DMS53 (cell line): ENCODE results near the gene SH2D6.
"Not testable (repeated sequence)": the region's sequence is repeated elsewhere in the genome, so short reads cannot be mapped to it uniquely, and the experiment has no call there.

Experiments used
- DNase-seq: peaks from one replicate; lab custom pipeline; 2025; lab: John Stamatoyannopoulos, UW

SH2D6 gene

DNA sequence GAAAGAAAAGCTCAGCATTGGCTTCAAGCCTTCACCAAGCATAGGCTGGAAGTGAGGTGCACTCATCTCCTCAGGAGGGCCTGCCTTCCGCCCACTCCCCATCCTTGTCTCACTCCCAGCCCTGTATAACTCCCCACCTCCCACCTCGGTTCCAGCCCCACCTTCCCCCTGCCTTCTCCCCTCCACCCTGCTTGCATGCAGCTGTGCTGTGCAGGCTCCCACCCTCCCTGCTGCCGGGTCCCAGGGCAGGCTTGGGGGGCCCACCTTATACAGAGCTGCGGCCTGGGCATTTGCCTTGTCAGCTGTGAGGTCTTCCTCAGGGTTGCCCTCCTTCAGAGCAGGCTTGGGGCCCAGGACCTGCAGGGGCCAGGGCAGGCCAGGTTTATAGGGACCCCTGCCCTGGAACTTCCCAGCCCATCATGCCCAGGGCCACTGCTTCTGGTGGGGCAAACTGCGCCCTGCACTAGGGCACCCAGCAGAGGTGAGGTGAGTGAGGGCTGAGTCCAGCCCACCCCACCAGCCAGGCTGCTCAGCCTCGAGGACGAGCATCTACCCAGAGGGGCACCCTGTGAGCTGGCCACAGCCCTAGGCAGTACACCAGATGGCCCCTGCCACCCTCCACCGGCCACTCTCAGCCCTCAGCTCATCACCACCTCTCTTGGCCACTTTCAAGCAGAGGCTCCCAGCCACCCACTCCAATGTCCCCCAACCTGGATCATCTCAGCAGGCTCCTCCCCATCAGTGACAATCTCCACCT lies 19.9 kb upstream of the SH2D6 start:
- no peak for DNase-seq

DNA sequence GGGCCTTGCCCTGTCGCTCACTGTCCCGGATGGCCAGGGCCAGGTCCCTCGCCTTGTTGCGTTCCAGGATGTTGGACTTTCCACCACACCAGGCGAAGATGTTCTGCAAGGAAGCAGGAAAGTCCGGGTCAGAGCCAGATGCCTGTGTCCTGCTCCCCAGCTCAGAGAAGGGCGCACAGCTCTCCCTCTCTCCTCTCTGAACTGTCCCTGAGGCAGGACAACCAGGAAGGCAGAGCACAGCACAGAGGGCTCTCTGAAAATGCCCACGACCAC lies 19.4 kb upstream of the SH2D6 start:
- DNase-seq: no peak

DNA sequence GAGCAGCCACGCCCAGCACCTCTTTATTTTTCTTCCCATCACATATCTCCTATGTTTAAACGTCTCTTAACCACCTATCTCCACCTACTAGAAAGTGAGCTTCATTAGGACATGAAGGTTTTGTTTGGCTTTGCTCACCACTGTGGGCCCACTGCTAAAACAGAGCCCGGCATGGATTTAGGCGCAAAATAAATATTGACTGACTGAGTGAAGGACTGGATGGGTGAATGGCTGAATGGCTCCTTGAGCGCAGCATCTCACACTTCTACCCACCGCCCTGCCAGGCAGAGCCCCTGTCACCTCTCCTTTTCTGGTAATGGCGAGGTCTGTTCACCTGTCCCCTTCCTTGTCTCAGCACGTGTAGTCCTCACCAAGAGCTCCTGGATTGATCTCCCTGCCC lies 18.5 kb upstream of the SH2D6 start:
- peak; percentile 50 for DNase-seq

DNA sequence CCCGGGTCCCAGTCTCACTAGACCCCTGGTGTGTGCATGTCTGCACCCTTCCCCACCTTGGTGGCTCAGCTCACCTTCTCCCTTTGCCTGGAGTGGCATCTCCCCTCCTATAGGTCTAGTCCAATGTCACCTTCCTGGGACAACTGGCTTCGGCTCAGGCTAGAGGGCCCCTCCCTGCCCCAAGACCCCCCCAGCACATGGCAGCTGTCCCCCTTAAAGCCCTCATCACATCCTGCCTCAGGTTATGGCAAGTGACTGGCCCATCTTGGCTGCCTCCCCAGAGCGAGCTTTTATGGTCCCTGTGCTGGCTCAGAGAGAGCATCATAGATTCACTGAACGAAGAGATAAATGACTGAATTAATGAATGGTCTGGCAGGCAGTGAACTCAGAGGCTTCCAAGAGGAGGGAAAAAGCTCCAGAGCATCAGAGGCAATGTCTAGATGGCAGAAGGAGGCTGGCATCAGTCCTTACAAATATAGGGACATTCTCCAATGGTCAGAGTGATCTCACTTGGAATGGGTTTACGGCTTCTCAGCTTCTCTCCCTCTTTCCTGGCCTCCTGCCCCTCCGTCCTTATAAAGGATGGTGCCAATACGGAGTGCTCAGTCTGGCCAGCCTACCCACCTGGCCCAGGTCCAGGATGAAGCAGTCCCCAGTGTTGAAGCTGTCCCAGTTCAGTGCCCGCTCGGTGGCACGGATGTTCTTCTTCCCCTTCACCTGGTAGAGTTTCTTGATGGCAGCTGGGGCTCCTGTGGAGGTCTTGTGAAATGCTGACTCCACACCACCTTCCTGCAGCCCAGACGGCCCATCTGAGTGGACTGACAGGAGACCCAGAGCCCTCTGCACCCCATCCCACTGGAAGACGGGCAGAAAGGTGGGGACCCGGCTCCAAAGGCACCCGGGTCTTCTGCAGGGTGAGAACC lies 17.7 kb upstream of the SH2D6 start:
- no peak for DNase-seq

DNA sequence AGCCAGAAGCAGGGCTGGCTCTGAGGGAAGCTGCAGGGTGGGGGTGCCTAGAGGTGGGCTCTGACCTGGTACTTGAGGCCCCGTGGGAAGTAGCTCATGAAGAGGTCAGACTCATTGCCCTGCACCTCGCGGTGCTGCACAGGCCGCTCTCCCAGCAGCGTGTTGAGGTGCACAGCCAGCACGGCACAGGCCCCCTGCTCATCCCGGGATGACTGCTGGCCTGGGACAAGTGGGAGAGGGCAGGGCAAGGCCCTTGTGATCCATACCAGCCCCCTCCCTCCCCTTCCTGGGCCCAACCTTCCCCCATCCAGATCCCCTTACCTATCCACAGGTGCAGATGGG lies 17.1 kb upstream of the SH2D6 start:
- no peak for DNase-seq

DNA sequence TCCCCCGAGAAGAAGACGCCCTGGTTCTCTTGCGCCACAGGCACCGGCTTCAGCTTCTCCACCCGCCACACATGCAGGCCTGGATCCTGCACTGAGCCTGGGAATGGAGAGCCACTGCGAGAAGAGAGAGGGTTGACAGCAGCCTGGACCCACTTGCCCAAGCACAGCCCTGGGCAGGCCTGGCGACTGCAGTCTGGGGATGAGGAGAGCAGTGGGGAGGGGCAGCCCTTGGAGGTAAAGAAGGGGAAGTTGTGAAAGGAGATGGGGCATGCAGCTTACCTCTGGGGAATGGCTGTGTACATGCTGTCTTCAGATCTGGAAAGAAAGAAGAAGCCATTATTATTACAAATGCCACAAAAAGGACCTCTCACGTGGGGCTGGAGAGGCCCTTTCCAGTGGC lies 16.7 kb upstream of the SH2D6 start:
- DNase-seq: no peak

DNA sequence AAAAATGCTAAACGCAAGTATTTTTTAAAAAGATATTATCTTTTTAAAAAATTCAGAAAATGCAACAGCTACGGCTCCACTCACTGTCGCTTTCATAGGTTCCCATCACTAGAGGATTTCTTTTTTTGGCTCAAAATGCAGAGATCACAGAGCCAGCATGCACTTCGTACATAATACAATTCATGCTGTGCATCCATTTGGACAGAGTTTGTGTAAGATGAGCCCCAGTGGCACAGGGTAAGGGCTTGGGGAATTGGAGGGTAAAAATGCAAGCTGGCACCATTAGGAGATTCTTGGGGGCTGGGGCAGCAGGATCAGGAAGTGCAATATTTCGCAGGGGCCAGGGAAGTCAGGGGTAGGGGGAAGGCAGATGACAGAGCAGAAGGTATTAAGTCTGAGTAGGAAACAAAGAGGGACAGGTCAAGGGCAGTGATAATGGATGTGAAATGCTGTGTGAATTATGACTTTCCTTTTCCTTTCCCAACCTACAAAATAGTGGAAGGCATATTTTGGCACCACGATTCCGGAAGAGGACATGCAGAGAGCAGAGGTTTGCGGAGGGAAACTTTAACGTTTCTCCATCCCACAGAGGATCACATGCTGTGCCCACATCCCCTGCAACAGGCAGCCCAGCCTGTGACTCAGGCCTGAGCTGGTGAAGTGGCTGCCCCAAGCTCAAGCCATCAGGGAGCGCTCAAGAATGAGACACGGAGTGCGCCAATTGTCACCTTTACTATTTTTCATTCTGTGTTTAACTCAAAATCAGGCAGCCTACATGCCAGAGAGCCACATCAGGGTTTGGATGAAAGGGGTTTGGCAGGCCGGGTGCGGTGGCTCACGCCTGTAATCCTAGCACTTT lies 13.1 kb upstream of the SH2D6 start:
- DNase-seq: no peak

DNA sequence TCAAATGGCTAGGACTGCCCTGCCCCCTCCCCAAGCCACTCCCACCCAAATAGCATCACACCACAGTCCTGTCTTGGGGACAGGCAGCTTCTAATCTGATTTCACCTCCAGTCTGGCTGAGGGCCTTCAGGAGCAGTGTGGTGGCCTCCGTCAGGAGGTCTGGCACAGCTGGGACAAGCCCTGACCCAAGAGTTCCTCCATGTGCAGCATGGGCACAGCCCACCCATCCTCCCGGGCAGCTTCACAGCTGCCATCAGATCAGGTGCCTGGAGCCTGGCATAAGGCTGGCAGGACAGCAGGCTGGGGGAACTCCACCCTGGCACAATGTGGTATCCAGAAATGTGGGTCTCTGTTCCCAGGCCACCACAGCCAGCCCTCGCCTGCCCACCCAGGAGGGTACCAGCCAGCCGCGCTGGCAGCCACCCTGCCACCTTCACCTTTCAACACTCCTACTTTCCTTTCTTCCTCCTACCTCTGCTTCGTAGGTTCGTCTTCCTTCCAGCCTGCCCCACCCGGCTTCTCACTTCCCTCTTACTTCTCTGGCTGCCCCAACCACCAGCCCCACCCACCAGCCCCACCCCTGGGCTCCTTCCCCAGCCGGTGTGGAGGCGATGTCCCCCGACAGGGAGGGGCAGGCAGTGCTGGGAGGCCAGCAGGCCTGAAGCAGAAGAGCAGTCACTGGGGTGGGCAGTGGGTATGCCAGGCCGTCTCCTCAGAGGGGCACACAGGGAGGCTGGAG lies 8.5 kb upstream of the SH2D6 start, which contains the start of gene CAPG:
Gene CAPG, minus strand, starts transcription at position 522 of the 739 bp plus-strand sequence. CDS start 8,221 bp downstream, outside the sequence.
- DNase-seq: no peak

DNA sequence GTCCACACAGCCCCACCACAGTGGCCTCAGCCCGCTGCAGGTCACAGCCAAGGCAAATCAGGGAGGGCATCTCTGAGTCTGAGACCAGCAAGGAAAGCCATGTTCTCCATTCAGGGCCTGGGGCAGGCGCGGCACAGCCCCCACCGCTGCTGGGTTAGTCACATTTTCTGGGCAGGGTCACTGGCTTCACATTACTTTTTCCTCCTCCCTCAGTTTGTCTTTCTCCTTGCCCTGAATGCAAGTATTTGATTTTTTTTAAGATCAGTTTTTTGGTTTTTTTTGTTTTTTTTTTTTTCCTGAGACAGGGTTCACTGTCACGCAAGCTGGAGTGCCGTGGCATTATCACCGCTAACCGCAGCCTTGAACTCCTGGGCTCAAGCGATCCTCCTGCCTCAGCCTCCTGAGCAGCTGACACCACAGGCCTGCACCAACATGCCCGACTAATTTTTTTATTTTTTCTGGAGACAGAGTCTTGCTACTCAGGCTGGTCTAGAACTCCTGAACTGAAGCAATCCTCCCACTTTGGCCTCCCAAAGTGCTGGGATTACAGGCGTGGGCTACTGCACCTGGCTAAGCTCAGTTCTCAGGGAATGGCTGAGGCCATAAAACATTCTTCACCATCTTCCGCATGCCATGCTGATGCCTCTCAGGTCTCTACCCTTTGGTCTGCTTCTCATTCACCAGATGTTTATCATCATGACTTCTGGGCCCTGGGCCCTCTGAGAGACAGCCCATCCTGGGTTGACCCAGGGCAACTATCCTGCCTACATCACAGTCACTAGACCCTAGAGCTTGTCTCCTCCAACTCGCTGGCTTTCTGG lies 7.7 kb upstream of the SH2D6 start:
- no peak for DNase-seq

DNA sequence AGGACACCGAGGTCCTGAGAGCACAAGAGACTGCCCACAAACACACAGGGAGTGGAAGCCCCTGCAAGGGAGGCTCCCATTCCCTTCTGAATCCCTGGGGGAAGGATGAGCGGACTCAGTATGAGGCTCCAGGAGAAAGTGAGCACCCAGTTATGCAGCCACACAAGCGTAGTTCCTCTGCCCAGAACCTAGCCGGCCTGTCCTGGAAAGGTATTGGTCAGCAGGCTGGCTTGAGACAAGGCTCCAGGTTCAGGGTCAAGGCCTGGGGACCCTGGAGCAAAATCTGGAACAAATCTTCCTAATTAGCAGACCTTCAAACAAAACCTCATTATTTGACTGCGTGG lies 7.1 kb upstream of the SH2D6 start:
- DNase-seq: no peak

DNA sequence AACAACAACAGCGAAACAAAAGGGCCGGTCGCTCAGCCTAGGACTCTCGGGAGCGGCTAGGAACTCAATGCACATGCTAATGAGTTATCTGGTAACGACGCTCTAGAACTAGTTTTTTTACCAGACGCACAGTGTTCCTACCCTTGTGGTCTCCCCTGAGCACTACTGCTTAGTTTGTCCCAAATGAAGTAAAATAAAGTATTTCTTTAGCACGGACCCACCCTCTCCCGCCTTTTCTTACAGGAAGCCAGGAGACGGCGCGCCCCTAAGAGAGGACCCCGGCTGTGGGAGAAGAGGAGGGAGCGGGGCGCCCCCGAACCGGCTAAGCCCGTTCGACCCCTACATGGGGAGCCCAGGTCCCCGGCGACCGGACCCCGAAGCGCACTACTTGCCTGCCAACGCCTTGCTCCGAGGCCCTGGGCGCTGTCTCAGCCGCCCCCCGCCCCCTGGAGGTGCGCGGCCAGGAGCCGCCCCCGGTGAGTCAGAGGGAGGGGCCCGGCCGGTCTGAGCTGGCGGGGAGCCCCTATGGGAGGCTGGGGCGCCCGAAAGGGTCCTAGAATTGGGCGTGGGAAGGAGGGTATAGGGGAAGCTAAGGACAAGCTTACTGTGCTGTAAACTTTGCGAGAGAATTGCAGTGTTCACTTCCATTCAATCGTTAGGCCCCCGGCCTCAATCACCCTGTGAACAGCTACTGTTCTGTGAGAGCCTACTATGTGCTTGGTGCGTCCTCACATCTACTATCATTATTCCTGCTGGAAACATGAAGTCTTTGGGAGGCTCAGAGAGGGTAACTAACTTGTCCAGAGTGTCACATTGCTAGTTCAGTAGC lies 4.7 kb upstream of the SH2D6 start:
- peak; percentile 63 for DNase-seq

DNA sequence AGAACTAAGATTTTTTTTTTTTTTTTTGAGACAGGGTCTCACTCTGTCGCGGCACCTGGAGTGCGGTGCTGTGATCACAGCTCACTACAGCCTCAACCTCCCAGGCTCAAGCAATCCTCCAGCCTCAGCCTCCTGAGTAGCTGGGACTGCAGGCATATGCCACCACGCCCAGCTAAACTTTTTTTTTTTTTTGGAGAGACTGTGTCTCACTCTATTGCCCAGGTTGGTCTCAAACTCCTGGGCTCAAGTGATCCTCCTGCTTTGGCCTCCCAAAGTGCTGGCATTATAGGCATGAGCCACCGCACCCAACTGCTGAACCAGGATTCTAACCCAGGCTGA lies 4.1 kb upstream of the SH2D6 start:
- DNase-seq: not testable (repeated sequence)

DNA sequence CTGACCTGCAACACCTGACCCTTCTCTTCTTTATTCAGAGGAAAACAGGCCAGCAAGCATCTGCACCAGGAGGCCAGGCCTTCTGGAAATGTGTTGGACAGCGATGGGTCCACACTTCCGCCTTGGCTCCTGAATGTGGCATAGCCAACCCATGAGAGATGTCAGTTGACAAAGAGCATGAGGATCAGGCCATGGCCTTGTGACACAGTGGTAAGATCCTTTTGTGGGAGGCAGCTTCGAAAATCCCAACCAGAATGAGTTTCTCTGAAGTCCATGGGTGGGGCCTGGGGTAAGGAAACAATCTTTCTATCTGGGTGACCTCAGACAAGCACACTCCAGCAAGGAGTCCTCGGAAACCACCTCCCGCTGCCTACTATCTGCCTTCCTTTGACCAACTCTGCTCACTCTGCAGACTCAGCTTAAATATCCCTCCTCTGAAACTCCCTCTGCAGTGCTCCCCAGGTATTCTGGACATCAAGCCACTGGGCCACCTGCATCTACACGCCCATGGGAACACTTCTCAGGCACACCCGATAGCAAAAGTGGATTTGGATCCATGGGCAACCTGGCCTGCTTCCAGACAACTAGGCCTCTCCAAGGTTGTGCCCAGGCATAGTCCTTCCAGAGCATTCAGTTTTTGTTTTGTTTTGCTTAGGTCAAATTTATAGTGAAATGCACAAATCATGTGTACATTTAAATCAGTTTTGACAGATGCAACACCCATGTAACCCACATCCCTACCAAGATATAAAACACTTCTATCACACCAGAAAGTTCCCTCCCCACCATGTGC lies 3.6 kb upstream of the SH2D6 start:
- no peak for DNase-seq

DNA sequence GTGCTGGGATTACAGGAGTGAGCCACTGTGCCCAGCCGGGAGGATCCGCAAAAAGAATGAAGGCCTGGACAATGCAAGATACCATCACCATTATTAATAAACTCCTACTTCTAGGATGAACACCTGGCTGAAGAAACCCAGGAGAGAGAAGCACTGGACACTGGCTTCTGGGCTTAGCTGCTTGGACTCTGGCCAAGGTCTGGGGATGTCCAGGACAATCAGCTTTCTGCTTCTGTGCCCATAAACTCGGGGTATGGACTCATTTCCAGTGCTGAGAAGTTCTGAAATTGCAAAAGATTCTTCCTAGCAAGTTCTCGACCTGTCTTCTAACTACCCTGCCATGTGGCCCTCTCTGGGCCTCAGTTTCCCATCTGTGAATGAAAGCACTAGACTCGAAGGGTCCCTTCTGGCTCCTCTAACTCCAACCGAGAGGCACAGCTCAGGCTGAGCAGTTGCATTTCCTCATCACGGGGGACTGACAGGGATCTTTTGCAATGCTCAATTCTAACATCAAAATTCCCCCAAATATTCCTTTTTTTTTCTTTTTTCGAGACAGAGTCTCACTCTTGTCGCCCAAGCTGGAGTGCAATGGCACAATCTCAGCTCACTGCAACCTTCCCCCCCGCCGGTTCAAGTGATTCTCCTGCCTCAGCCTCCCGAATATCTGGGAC lies 2.4 kb upstream of the SH2D6 start:
- DNase-seq: no peak

DNA sequence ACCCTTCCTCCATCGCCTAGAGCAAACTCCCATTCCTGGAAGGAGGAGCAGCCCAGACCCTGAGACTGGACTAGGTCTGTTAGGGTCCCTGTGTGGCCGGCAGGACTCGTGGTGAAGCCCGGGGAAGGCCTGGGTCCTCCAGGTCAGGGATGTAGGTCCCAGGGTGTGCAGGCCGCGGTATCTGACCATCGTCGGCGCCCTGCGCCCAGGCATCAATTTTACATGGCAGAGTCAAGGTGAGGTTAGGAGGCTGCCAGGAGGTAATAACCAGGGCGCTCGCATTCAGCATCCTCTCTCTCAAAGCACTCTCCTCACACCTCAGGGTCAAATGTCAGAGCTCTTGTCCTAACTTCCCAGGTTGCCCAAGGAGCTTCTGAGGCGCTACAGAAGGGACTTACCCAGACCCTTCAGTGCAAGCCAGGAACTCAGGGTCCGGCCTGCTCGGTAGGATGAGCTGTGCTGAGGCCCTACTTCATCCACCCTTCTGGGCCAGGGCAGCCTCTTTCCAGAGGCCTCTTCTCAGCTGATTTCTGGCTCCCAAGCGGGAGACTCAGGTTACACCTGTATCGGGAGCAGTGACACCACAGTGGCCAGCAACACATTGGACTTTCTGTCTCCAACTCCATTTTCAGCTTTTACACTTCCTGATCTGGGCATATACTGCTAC lies 628 bp downstream of the SH2D6 start:
- DNase-seq: peak; percentile 57

DNA sequence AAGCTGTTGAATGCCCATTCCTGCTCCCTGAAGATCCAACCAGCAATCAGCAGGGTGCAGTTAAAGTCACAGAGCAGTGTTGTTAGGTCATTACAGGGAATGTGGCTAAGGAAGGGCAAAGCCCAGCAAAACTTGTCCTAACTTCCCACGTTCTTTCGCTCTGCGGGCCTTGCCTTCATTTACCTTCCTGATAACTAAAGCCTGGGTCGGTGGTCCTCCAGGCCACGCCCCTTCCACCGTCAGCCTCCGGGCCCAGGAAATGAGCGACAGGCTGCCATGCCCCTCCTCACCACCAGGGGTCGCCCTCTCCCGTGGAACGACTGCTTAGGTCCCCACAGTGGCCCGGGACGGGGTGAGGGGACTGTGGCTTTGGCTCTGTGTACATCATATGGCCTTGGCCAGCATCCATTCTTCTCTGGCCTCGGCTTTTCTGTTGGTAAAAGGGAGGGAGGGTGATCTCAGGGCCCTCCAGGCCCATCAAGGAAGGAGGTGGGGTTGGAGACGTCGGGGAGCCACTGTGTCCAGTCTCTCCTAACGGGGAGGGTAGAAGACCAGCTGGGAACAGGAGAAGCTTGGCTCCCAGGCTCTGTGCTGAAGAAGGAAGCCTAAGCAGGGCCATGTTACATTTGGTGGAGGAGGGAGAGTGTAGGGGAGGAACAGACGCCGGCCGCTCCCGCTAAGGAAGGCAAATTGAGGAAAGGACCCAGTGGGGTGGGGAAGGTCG lies 2.2 kb downstream of the SH2D6 start:
- DNase-seq: peak; percentile 97

DNA sequence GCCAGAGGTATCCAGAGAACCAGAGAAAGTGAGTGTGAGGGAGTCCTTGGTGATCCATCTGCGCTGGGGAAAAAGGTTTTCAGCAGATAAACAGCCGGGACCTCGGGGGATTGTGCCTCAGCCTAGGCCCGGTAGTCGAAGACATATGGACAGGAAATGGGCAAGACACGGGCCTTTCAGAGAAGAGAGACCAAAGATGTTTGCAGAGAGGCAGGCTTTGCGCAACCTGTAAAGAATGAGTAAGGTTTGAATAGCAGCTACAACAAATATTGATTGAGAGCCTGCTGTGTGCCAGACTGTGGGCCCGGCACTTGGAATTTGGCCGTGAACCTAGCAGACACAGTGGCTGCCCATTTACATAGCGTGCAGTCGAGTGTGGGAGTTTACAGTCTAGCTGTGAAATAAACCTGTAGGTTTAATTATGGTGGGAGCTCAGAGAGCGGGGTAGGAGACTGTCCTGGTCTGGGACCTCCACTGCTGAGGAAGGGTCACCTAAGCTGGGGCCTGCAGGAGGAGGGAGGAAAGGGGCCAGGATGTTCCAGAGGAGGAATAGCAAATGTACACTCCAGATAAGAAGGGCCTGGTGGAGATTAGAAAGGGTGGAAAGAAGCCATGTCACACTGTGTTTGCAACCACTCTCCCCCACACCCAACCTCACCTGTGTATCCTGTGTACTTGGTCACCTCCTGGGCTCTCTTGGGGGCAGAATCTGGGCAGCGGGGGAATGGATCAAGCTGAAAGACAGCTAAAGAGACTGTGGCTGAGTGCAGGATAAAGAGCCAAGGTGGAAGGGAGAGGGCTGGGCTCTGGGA lies 3.0 kb downstream of the SH2D6 start:
- DNase-seq: peak; percentile 96
